H1 (cell line): ENCODE results near the gene MSTN. TPM values are rescaled to one million over a fixed set of nuclear protein-coding genes. Genes with fewer than 3 reads are reported as not detected.

Experiments
- CTCF ChIA-PET: fragments of 300-600 bp; sonication (Branson Sonifier 250); formaldehyde crosslinking; loops from one replicate; lab custom pipeline; 2021; ENCODE audit not compliant: partially characterized antibody; lab: Charles Lee
- POLR2A ChIA-PET: fragments of 300-600 bp; sonication (Branson Sonifier 250); formaldehyde crosslinking; loops from one replicate; lab custom pipeline; 2021; ENCODE audit warnings: inconsistent platforms; ENCODE audit not compliant: partially characterized antibody; lab: Charles Lee
- DNase-seq, 2 experiments: peaks; one replicate each; pipeline versions ENCODE4 v3.0.0 to v3.0.0-alpha.2; 2010 to 2022; ENCODE audit warnings: low spot score in 2 of 2, low read depth in 1 of 2, mixed read lengths in 1 of 2
- FAIRE-seq: peaks from 2 replicates; lab custom pipeline; 2011; peaks lifted over from hg19 to GRCh38; lab: Jason Lieb, UNC
- H2AFZ ChIP-seq: 2 replicates; pipeline ENCODE4 v1.8.1; 2012; ENCODE audit warnings: low read length, inconsistent platforms
- H2AK5ac ChIP-seq: 2 replicates; pipeline ENCODE4 v1.6.1; 2013; ENCODE audit warnings: low read depth, low read length
- H2BK120ac ChIP-seq: replicated peaks from 2 replicates; pipeline ENCODE3; 2013; ENCODE audit warnings: low read depth, low read length, inconsistent platforms
- H2BK12ac ChIP-seq: 2 replicates; pipeline ENCODE4 v1.6.1; 2013; ENCODE audit warnings: low read depth, low read length
- H2BK15ac ChIP-seq: 2 replicates; pipeline ENCODE4 v1.6.1; 2013; ENCODE audit warnings: low read length
- H2BK20ac ChIP-seq: 2 replicates; pipeline ENCODE4 v1.6.1; 2013; ENCODE audit warnings: low read length
- H2BK5ac ChIP-seq: 2 replicates; pipeline ENCODE4 v1.6.1; 2013; ENCODE audit warnings: low read depth, low read length
- H3K14ac ChIP-seq: 2 replicates; pipeline ENCODE4 v1.6.1; 2013; ENCODE audit warnings: inconsistent platforms; ENCODE audit not compliant: insufficient read length
- H3K18ac ChIP-seq: 2 replicates; pipeline ENCODE4 v1.6.1; 2013; ENCODE audit warnings: low read length; ENCODE audit errors: extremely low read depth
- H3K23ac ChIP-seq: 2 replicates; pipeline ENCODE4 v1.6.1; 2013; ENCODE audit warnings: inconsistent platforms; ENCODE audit not compliant: insufficient read length
- H3K23me2 ChIP-seq: 2 replicates; pipeline ENCODE4 v1.6.1; 2013; ENCODE audit warnings: low read depth, low read length
- H3K27ac ChIP-seq: 2 replicates; pipeline ENCODE4 v1.6.1; 2011; ENCODE audit warnings: low read depth, low read length, inconsistent platforms
- H3K27me3 ChIP-seq, 4 experiments: replicated peaks in 1 of 4; 1 replicate in 1 of 4; 2 replicates in 3 of 4; pipeline versions ENCODE4 v1.6.1 to v1.8.1; 2011 to 2013; ENCODE audit warnings: low read length in 3 of 4, mild to moderate bottlenecking in 3 of 4, inconsistent platforms in 2 of 4, mixed read lengths in 2 of 4, moderate library complexity in 1 of 4; ENCODE audit not compliant: control insufficient read depth in 3 of 4, insufficient read depth in 3 of 4; ENCODE audit errors: extremely low read depth in 1 of 4
- H3K36me3 ChIP-seq, 4 experiments: 2 replicates each; pipeline versions ENCODE4 v1.6.1 to v1.8.1; 2011 to 2013; ENCODE audit warnings: mild to moderate bottlenecking in 4 of 4, low read length in 3 of 4, moderate library complexity in 2 of 4, control low read depth in 1 of 4, inconsistent platforms in 1 of 4; ENCODE audit not compliant: insufficient read depth in 4 of 4, control insufficient read depth in 2 of 4
- H3K4ac ChIP-seq: replicated peaks from 2 replicates; pipeline ENCODE3; 2013; ENCODE audit warnings: low read length, low read depth, mixed read lengths, inconsistent platforms; ENCODE audit not compliant: insufficient read length
- H3K4me1 ChIP-seq, 4 experiments: replicated peaks in 1 of 4; 1 replicate in 1 of 4; 2 replicates in 3 of 4; pipeline versions ENCODE4 v1.6.1 to v1.8.1; 2011 to 2013; ENCODE audit warnings: low read length in 3 of 4, inconsistent platforms in 2 of 4, mixed read lengths in 1 of 4; ENCODE audit not compliant: insufficient read depth in 4 of 4, control insufficient read depth in 3 of 4
- H3K4me2 ChIP-seq, 2 experiments: 2 replicates each; pipeline versions ENCODE4 v1.6.1 to v1.8.1; 2011 to 2013; ENCODE audit warnings: low read depth in 2 of 2, low read length in 2 of 2, control low read depth in 1 of 2, inconsistent platforms in 1 of 2, mild to moderate bottlenecking in 1 of 2; ENCODE audit not compliant: insufficient read depth in 1 of 2
- H3K4me3 ChIP-seq, 4 experiments: fragments of 200-600, 300-600 bp in 1 of 4; sonication (generic), shearing (Covaris generic), sonication (Bioruptor Twin) in 1 of 4; 2 replicates each; pipeline versions ENCODE4 v1.5.1 to v1.8.1; 2011 to 2016; ENCODE audit warnings: low read length in 4 of 4, low read depth in 3 of 4, control low read depth in 2 of 4, inconsistent platforms in 2 of 4, mild to moderate bottlenecking in 2 of 4, mixed read lengths in 1 of 4, moderate library complexity in 1 of 4; ENCODE audit not compliant: insufficient read depth in 2 of 4; ENCODE audit errors: extremely low read depth in 1 of 4
- H3K56ac ChIP-seq: replicated peaks from 2 replicates; pipeline ENCODE3; 2013; ENCODE audit warnings: low read depth, mild to moderate bottlenecking, mixed read lengths, low read length, inconsistent platforms; ENCODE audit not compliant: insufficient read length
- H3K79me1 ChIP-seq: 2 replicates; pipeline ENCODE4 v1.6.1; 2013; ENCODE audit warnings: low read depth, low read length, control low read depth
- H3K79me2 ChIP-seq, 2 experiments: 2 replicates each; pipeline versions ENCODE4 v1.6.1 to v1.8.1; 2012 to 2013; ENCODE audit warnings: low read length in 2 of 2, mild to moderate bottlenecking in 2 of 2, inconsistent platforms in 1 of 2; ENCODE audit not compliant: insufficient read depth in 2 of 2, control insufficient read depth in 1 of 2
- H3K9ac ChIP-seq, 4 experiments: replicated peaks in 1 of 4; 1 replicate in 1 of 4; 2 replicates in 3 of 4; pipeline versions ENCODE4 v1.6.1 to v1.8.1; 2011 to 2013; ENCODE audit warnings: low read depth in 3 of 4, low read length in 3 of 4, control low read depth in 2 of 4, mild to moderate bottlenecking in 2 of 4, moderate library complexity in 2 of 4, inconsistent platforms in 1 of 4; ENCODE audit errors: extremely low read depth in 1 of 4
- H3K9me3 ChIP-seq, 2 experiments: 2 replicates each; pipeline versions ENCODE4 v1.6.1 to v1.8.1; 2012 to 2013; ENCODE audit warnings: mild to moderate bottlenecking in 2 of 2, moderate library complexity in 2 of 2, control low read depth in 1 of 2, inconsistent platforms in 1 of 2, low read depth in 1 of 2, low read length in 1 of 2, mixed read lengths in 1 of 2; ENCODE audit not compliant: insufficient read depth in 2 of 2
- H4K20me1 ChIP-seq, 2 experiments: replicated peaks in 1 of 2; 2 replicates each; pipeline versions ENCODE3 to v1.8.1; 2011 to 2013; ENCODE audit warnings: inconsistent platforms in 2 of 2, low read length in 2 of 2, mild to moderate bottlenecking in 1 of 2; ENCODE audit not compliant: insufficient read depth in 2 of 2, control insufficient read depth in 1 of 2
- H4K5ac ChIP-seq: 2 replicates; pipeline ENCODE4 v1.6.1; 2013; ENCODE audit warnings: low read length, low read depth, mixed read lengths, inconsistent platforms; ENCODE audit not compliant: insufficient read length
- H4K8ac ChIP-seq: 2 replicates; pipeline ENCODE4 v1.8.0; 2013; ENCODE audit warnings: mild to moderate bottlenecking, moderate library complexity, low read length, inconsistent platforms; ENCODE audit not compliant: insufficient read depth; ENCODE audit errors: extremely low read depth
- H4K91ac ChIP-seq: replicated peaks from 2 replicates; pipeline ENCODE3; 2013; ENCODE audit warnings: low read length, mixed read lengths, inconsistent platforms; ENCODE audit not compliant: insufficient read length
- ASH2L ChIP-seq: fragments of 200-600, 300-600 bp; sonication (generic); IDR thresholded peaks from one replicate; pipeline ENCODE4 v1.7.1; 2017; ENCODE audit warnings: low read length
- RXRA ChIP-seq: IDR thresholded peaks from 2 replicates; pipeline ENCODE4 v1.6.1; 2011; ENCODE audit warnings: low read depth, mild to moderate bottlenecking, low read length, moderate library complexity; ENCODE audit not compliant: insufficient read depth
- ZNF274 ChIP-seq: IDR thresholded peaks from 2 replicates; pipeline ENCODE4 v1.7.0; 2012; ENCODE audit warnings: low read length, borderline replicate concordance; ENCODE audit errors: extremely low read depth
- WGBS, 2 experiments: shearing (Covaris generic) in 1 of 2; methylation state at CpG; one replicate each; pipeline versions ENCODE4 v1.1.6 to v1.1.7; 2013 to 2015; ENCODE audit warnings: low lambda C conversion rate in 2 of 2, mixed read lengths in 2 of 2, inconsistent platforms in 1 of 2, low coverage in 1 of 2, missing lambda C conversion rate in 1 of 2; ENCODE audit not compliant: insufficient replicate concordance in 2 of 2, insufficient coverage in 1 of 2, insufficient read length in 1 of 2; ENCODE audit errors: extremely low coverage in 1 of 2, missing lambda C conversion rate in 1 of 2; 5-methylcytosine and 5-hydroxymethylcytosine counted together
- polyA plus RNA-seq, 7 experiments: library from polyadenylated mRNA; depleted of rRNA in 3 of 7; stranded (reverse) in 5 of 7; unstranded in 2 of 7; fragments of >200 nt in 5 of 7; fragments of 200-250 nt in 2 of 7; gene quantifications; 1 replicate in 5 of 7; 2 replicates in 1 of 7; 4 replicates in 1 of 7; pipeline versions ENCODE4 v1.2.1 to v1.2.3, GENCODE V29; 2011 to 2013; ENCODE audit warnings: missing spikeins in 2 of 7, mixed read lengths in 2 of 7
- total RNA-seq: library from RNA; stranded (reverse); fragmentation: NEBNext Ultra II Directional; extraction: Animal tissue kit (Norgen Biotek cat#: 25700); gene quantifications from 2 replicates; pipeline ENCODE4 v1.2.1, GENCODE V29; 2021

Gene MSTN
- total and polyA plus RNA-seq, 2 of the 8 experiments (the other 6 are each of a cell fraction or from before 2014, with no cell fraction given), result not detected

DNA sequence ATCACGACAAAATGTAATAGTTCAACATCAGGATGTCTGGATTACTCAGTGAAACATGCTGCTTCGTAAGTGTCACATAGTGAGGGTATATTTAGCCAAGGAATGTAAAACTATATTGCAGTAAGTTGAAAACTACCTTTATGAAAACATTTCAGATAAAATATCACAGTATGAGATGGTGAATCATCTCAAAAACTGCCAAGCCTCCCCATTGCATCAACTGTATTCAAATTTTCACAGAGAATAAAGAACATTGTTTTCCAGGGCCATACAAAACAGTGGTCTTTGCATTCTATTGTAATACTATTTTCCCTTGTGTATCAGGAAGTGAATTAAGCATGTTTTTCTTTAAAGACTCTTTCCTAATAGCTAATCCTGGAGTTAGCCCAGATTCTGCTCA, 47.6 kb upstream of the MSTN start:
- POLR2A ChIA-PET, result no interaction called here
- no peak overlapping the region for H2BK12ac ChIP-seq
- H3K36me3 ChIP-seq, result no peaks in the 10 kb centered on the region
- no peak overlapping the region for H3K18ac ChIP-seq
- H4K5ac ChIP-seq, result no peak overlapping the region
- DNase-seq (no peak), FAIRE-seq (no peak)
- no peak overlapping the region for H3K27ac ChIP-seq
- H4K20me1 ChIP-seq, result no peaks in the 10 kb centered on the region
- H3K14ac ChIP-seq, result no peak overlapping the region
- H2AFZ ChIP-seq, result no peak overlapping the region
- no peaks in the 10 kb centered on the region for H3K9me3 ChIP-seq
- H3K4me1 ChIP-seq, result no peaks in the 10 kb centered on the region
- TF ChIP-seq ZNF274 (no peak), RXRA (no peak), ASH2L (no peak)
- TF ChIP-seq, all 59 proteins: peak for 0
- Histone ChIP-seq H3K79me1 (no peaks in the 10 kb centered on the region), H3K56ac (no peak overlapping the region), H2BK5ac (no peak overlapping the region), H2BK120ac (no peak overlapping the region), H2BK15ac (no peak overlapping the region), H4K8ac (no peak overlapping the region), H3K4me3 (no peak overlapping the region), H3K4me2 (no peak overlapping the region), H3K4ac (no peak overlapping the region), H2BK20ac (no peak overlapping the region), H3K79me2 (no peaks in the 10 kb centered on the region), H4K91ac (no peak overlapping the region), H3K23me2 (no peaks in the 10 kb centered on the region), H3K23ac (no peak overlapping the region), H2AK5ac (no peak overlapping the region), H3K27me3 (peaks cover 0 to 1% (median 0%) of the 10 kb centered on the region in 4 experiments; a peak in 1 of 7 replicates), H3K9ac (no peak overlapping the region)
- whole genome bisulfite sequencing, 2 experiments, result 85% methylated on average over 2 of the region's 2 CpGs; no CpG with 5 or more reads in 1 of the 2 experiments
- CTCF ChIA-PET, result interaction anchor here (1.2 kb wide), 1 partner anchor 11 kb away, joined by 3 read pairs; no protein-coding TSS in a partner anchor
